A549 treated with Mapracorat at 1 μM for 4 hours (cell line): ENCODE results near the gene MRPL55. TPM values are rescaled to one million over a fixed set of nuclear protein-coding genes. Genes with fewer than 3 reads are reported as not detected.

Experiments
- total RNA-seq: library from RNA; stranded (reverse); fragments of 200-300 nt; extraction: Qiagen RNA extraction; gene quantifications from 5 replicates; pipeline ENCODE4 v1.2.3, GENCODE V29; 2022

MRPL55 gene
- total RNA-seq: 76.4 to 92.1 TPM (median 83.8 TPM) in 5 replicates

GRCh38 chr1:228109073-228109961 lies at the start of gene MRPL55:
Gene MRPL55, minus strand, starts transcription at chr1:228109299. Its CDS starts 1,039 bp downstream, at chr1:228108260.

GRCh38 chr1:228149406-228150119 lies 40.5 kb upstream of the MRPL55 start, which contains the start of gene GJC2:
Gene GJC2, plus strand, starts transcription at chr1:228149930. Its CDS starts 7,829 bp downstream, at chr1:228157759.

GRCh38 chr1:228139931-228140723 lies 31.0 kb upstream of the MRPL55 start, which contains the start of gene GUK1:
Gene GUK1, plus strand, starts transcription at chr1:228140279. Its CDS starts 24 bp downstream, at chr1:228140303.

GRCh38 chr1:228102791-228103620 lies 6.1 kb downstream of the MRPL55 start, which contains the start of gene C1orf35:
Gene C1orf35, minus strand, starts transcription at chr1:228103325. Its CDS starts 98 bp downstream, at chr1:228103227.

GRCh38 chr1:228082214-228082917 lies 26.7 kb downstream of the MRPL55 start, which contains the start of gene ARF1:
Gene ARF1, plus strand, starts transcription at chr1:228082708. Its CDS starts 14,407 bp downstream, at chr1:228097115.

Other genes with a start within 250 kb of the MRPL55 start
- 6.8 to 10.2 TPM (median 7.9 TPM) in 5 replicates for gene WNT9A, start 161.4 kb downstream of the MRPL55 start, total RNA-seq
- 0.04 to 0.06 TPM in 2 of 5 replicates, not detected in the others for gene WNT3A, start 102.3 kb downstream of the MRPL55 start, total RNA-seq
- 374 to 460 TPM (median 440 TPM) in 5 replicates for gene ARF1, start 26.6 kb downstream of the MRPL55 start, total RNA-seq
- 29.4 to 41.3 TPM (median 39.2 TPM) in 5 replicates for gene C1orf35, start 6.0 kb downstream of the MRPL55 start, total RNA-seq
- 116 to 157 TPM (median 153 TPM) in 5 replicates for gene GUK1, start 31.0 kb upstream of the MRPL55 start, total RNA-seq
- gene GJC2, start 40.6 kb upstream of the MRPL55 start, total RNA-seq: 0.09 to 0.58 TPM (median 0.41 TPM) in 5 replicates
- gene IBA57, start 56.5 kb upstream of the MRPL55 start, total RNA-seq: 4.1 to 6.6 TPM (median 5.9 TPM) in 5 replicates
- 4.5 to 5.5 TPM (median 4.9 TPM) in 5 replicates for gene OBSCN, start 98.7 kb upstream of the MRPL55 start, total RNA-seq